GM19468 (cell line): ENCODE results near the gene PSMD8.
"Not testable (repeated sequence)": the region's sequence is repeated elsewhere in the genome, so short reads cannot be mapped to it uniquely, and the experiment has no call there.

Experiments
- ATAC-seq: cut with Tn5 transposase; IDR thresholded peaks from one replicate; pipeline ENCODE4 v1.9.1; 2021; ENCODE audit warnings: mild to moderate bottlenecking, moderate library complexity, moderate number of reproducible peaks; ENCODE audit not compliant: unreplicated experiment; ENCODE audit errors: extremely low read depth

Gene PSMD8

GRCh38 chr19:38402967-38403674, 28.8 kb downstream of the PSMD8 start, which contains the start of gene FAM98C:
TSS of gene FAM98C (plus strand) at chr19:38403093. CDS start at chr19:38403154, 61 bp downstream.
- ATAC-seq = peak; percentile 94

GRCh38 chr19:38404858-38405257, 30.5 kb downstream of the PSMD8 start:
- ATAC-seq = no peak

GRCh38 chr19:38405276-38405675, 30.9 kb downstream of the PSMD8 start:
- ATAC-seq = no peak

GRCh38 chr19:38409631-38410133, 35.3 kb downstream of the PSMD8 start:
- no peak for ATAC-seq

GRCh38 chr19:38410407-38410806, 36.0 kb downstream of the PSMD8 start:
- not testable (repeated sequence) for ATAC-seq

- ATAC-seq = no peak
Observed at GRCh38 chr19:38411041-38411712, 36.8 kb downstream of the PSMD8 start.

- not testable (repeated sequence) for ATAC-seq
Observed at GRCh38 chr19:38411898-38412297, 37.5 kb downstream of the PSMD8 start.

- no peak for ATAC-seq
Observed at GRCh38 chr19:38412491-38412890, 38.1 kb downstream of the PSMD8 start.

GRCh38 chr19:38412961-38413360, 38.6 kb downstream of the PSMD8 start:
- ATAC-seq = no peak

- ATAC-seq = no peak
Observed at GRCh38 chr19:38413416-38413815, 39.0 kb downstream of the PSMD8 start.

GRCh38 chr19:38417146-38417543, 42.8 kb downstream of the PSMD8 start:
- no peak for ATAC-seq

- no peak for ATAC-seq
Observed at GRCh38 chr19:38417544-38418506, 43.5 kb downstream of the PSMD8 start.

GRCh38 chr19:38420935-38421334, 46.6 kb downstream of the PSMD8 start:
- no peak for ATAC-seq

GRCh38 chr19:38421856-38422255, 47.5 kb downstream of the PSMD8 start:
- ATAC-seq = no peak

GRCh38 chr19:38422438-38422837, 48.1 kb downstream of the PSMD8 start:
- ATAC-seq = no peak

GRCh38 chr19:38424272-38424671, 49.9 kb downstream of the PSMD8 start:
- no peak for ATAC-seq

- no peak for ATAC-seq
Observed at GRCh38 chr19:38425222-38425809, 50.9 kb downstream of the PSMD8 start.

- no peak for ATAC-seq
Observed at GRCh38 chr19:38425810-38426466, 51.6 kb downstream of the PSMD8 start, which contains the start of gene RASGRP4. TSS of gene RASGRP4 (minus strand) at chr19:38426219. CDS start at chr19:38426091, 128 bp downstream.

- not testable (repeated sequence) for ATAC-seq
Observed at GRCh38 chr19:38427035-38427677, 52.8 kb downstream of the PSMD8 start.
